Activated CD8-positive, alpha-beta T cell treated with anti-CD3 and anti-CD28 coated beads for 36 hours (primary cell): Measurements from ENCODE around the gene CDC16. TPM values are rescaled to one million over a fixed set of nuclear protein-coding genes. Genes with fewer than 3 reads are reported as not detected.
A peak's percentile ranks its signal among the peaks of the same experiment; 100 is the strongest.

Experiments used
- ATAC-seq: fragments of 200-7000 bp; cut with Tn5 transposase; one replicate; pipeline ENCODE4 v1.10.0; 2021; ENCODE audit warnings: mild to moderate bottlenecking, moderate library complexity
- CTCF ChIA-PET: fragments of 350-600 bp; sonication (Branson Sonifier 250); formaldehyde crosslinking; loops from one replicate; lab custom pipeline; 2021; ENCODE audit warnings: antibody characterized with exemption; lab: Charles Lee
- POLR2A ChIA-PET: fragments of 350-600 bp; sonication (Branson Sonifier 250); formaldehyde crosslinking; loops from one replicate; lab custom pipeline; 2021; ENCODE audit warnings: antibody characterized with exemption; lab: Charles Lee
- DNase-seq: peaks from one replicate; pipeline ENCODE4 v3.0.0-alpha.2; 2020
- H3K27ac Mint-ChIP-seq: one replicate; pipeline ENCODE4 v1.8.0; 2021; ENCODE audit warnings: mild to moderate bottlenecking, mixed read lengths
- H3K27me3 Mint-ChIP-seq: one replicate; pipeline ENCODE4 v1.8.0; 2021; ENCODE audit warnings: mixed read lengths
- H3K36me3 Mint-ChIP-seq: one replicate; pipeline ENCODE4 v1.8.0; 2021; ENCODE audit warnings: low read depth, mixed read lengths
- H3K4me1 Mint-ChIP-seq: one replicate; pipeline ENCODE4 v1.8.0; 2021; ENCODE audit warnings: low read depth, mixed read lengths
- H3K4me3 Mint-ChIP-seq: one replicate; pipeline ENCODE4 v1.8.0; 2021; ENCODE audit warnings: mild to moderate bottlenecking, moderate library complexity, mixed read lengths
- H3K9me3 Mint-ChIP-seq: one replicate; pipeline ENCODE4 v1.8.0; 2021; ENCODE audit warnings: mixed read lengths
- intact Hi-C: fragments of 100-400 bp; cut with micrococcal nuclease; formaldehyde crosslinking; loops from one replicate; pipeline ENCODE4 v1.10.0; 2022
- total RNA-seq, 2 experiments: library from RNA; stranded (reverse); gene quantifications; one replicate each; pipeline ENCODE4 v1.2.3, GENCODE V29; 2021
- TF ChIP-seq, protein P1 (sequence below): fragments of 200-600 bp; IDR thresholded peaks from one replicate; pipeline ENCODE4 v1.8.0; 2022; ENCODE audit warnings: antibody characterized with exemption, mild to moderate bottlenecking

CDC16 gene
- total RNA-seq, 2 experiments from 2014 or later: 72.5 to 76.0 TPM

GRCh38 chr13:114213980-114214379 is 20.7 kb upstream of the CDC16 start:
- Mint-ChIP-seq H3K9me3 (no peaks in the 10 kb centered on the region), H3K27me3 (no peaks in the 10 kb centered on the region), H3K36me3 (no peaks in the 10 kb centered on the region), H3K27ac (no peak overlapping the region), H3K4me1 (peaks cover 34% of the 10 kb centered on the region), H3K4me3 (no peak overlapping the region)
- DNase-seq (no peak), ATAC-seq (no peak)
- TF ChIP-seq, protein P1, sequence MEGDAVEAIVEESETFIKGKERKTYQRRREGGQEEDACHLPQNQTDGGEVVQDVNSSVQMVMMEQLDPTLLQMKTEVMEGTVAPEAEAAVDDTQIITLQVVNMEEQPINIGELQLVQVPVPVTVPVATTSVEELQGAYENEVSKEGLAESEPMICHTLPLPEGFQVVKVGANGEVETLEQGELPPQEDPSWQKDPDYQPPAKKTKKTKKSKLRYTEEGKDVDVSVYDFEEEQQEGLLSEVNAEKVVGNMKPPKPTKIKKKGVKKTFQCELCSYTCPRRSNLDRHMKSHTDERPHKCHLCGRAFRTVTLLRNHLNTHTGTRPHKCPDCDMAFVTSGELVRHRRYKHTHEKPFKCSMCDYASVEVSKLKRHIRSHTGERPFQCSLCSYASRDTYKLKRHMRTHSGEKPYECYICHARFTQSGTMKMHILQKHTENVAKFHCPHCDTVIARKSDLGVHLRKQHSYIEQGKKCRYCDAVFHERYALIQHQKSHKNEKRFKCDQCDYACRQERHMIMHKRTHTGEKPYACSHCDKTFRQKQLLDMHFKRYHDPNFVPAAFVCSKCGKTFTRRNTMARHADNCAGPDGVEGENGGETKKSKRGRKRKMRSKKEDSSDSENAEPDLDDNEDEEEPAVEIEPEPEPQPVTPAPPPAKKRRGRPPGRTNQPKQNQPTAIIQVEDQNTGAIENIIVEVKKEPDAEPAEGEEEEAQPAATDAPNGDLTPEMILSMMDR: no peak
- ChIA-PET CTCF (no interaction called here), POLR2A (interaction anchor here (0.6 to 0.7 kb wide), 2 partner anchors 24 to 83 kb away, joined by 3 read pairs; no protein-coding TSS in a partner anchor)
- intact Hi-C loops: no loop called here

- ChIA-PET CTCF (interaction anchor here (1.3 kb wide), 1 partner anchor 76 kb away, joined by 7 read pairs; no protein-coding TSS in a partner anchor), POLR2A (interaction anchor here (0.9 to 1.4 kb wide), 2 partner anchors 16 to 97 kb away, joined by 3 to 4 read pairs; no protein-coding TSS in a partner anchor)
- TF ChIP-seq, protein P1: no peak
- Mint-ChIP-seq H3K36me3 (no peaks in the 10 kb centered on the region), H3K9me3 (no peaks in the 10 kb centered on the region), H3K4me3 (no peak overlapping the region), H3K27me3 (no peaks in the 10 kb centered on the region), H3K27ac (peak overlapping the region; percentile 38), H3K4me1 (peaks cover 55% of the 10 kb centered on the region)
- ATAC-seq (no peak), DNase-seq (no peak)
- intact Hi-C loops: no loop called here
These were observed 15.3 kb upstream of the CDC16 start for GRCh38 chr13:114219392-114219791.

DNA sequence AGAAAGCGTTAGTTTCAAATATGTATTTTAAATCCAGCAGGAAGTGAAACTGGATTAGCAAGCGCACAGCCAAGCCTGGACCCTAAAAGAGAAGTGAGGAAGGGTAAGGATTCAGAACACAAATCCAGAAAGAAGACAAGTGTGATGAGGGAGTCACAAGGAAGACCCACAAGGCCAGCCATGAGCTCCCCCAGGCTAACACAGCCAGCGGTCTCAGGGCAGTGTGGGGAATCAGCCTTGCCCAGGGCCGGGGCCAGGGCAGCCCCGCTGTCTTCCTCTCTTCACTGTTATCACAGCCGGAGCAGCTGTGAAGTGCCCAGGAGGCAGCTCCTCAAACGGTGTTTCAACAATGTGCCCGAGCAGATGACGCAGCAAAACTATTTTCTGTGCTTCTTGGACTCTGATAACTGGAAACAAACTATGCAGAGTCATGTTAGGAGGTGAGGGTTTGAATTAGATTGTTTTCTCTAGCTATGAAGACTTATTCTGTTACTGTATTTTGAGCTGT is 12.2 kb upstream of the CDC16 start:
- peaks cover 75% of the 10 kb centered on the region for H3K4me1 Mint-ChIP-seq
- TF ChIP-seq, protein P1: no peak
- H3K27me3 Mint-ChIP-seq: no peaks in the 10 kb centered on the region
- DNase-seq: no peak
- CTCF ChIA-PET: interaction anchor here (0.7 to 1.4 kb wide), 5 partner anchors 51 to 177 kb away, joined by 3 to 8 read pairs (median 3); no protein-coding TSS in a partner anchor
- POLR2A ChIA-PET: interaction anchor here (1.0 to 1.3 kb wide), 2 partner anchors 42 to 74 kb away, joined by 3 read pairs; no protein-coding TSS in a partner anchor
- ATAC-seq: no peak
- H3K9me3 Mint-ChIP-seq: no peaks in the 10 kb centered on the region
- H3K4me3 Mint-ChIP-seq: no peak overlapping the region
- intact Hi-C loops: no loop called here
- no peaks in the 10 kb centered on the region for H3K36me3 Mint-ChIP-seq
- H3K27ac Mint-ChIP-seq: peak overlapping the region; percentile 35

- Mint-ChIP-seq H3K9me3 (no peaks in the 10 kb centered on the region), H3K4me1 (peaks cover 60% of the 10 kb centered on the region), H3K4me3 (no peak overlapping the region), H3K27ac (no peak overlapping the region), H3K27me3 (no peaks in the 10 kb centered on the region), H3K36me3 (no peaks in the 10 kb centered on the region)
- ChIA-PET POLR2A (interaction anchor here (0.9 to 1.0 kb wide), 4 partner anchors 81 to 185 kb away, joined by 3 to 5 read pairs (median 3); no protein-coding TSS in a partner anchor), CTCF (no interaction called here)
- no peak for ATAC-seq
- DNase-seq: no peak
- intact Hi-C loops: no loop called here
- TF ChIP-seq, protein P1: no peak
These were observed 10.5 kb upstream of the CDC16 start for GRCh38 chr13:114224201-114224600.

DNA sequence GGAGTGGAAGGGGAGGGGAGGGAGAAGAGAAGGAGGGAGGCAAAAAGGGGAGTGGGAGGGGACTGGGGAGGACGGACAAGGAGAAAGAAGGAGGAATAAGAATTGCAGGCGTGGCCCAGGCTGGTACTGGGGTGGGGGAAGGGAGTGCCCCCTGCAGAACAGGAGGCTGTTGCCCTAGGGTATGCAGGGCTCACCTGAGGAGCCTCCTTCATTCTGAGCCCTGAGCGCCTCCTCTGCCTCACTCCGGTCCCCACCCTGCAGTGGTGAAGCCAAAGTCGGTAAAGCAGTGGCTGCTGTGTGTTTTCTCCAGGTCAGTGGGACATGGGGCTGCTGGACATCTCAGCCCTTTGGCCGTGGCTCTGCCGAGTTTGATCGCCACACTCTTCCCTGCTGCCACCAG is 9.1 kb upstream of the CDC16 start:
- H3K4me1 Mint-ChIP-seq: peaks cover 54% of the 10 kb centered on the region
- H3K27me3 Mint-ChIP-seq: no peaks in the 10 kb centered on the region
- peak; percentile 23 for DNase-seq
- TF ChIP-seq, protein P1: no peak
- POLR2A ChIA-PET: no interaction called here
- peak; percentile 29 for ATAC-seq
- no peaks in the 10 kb centered on the region for H3K9me3 Mint-ChIP-seq
- CTCF ChIA-PET: interaction anchor here (0.7 to 1.9 kb wide), 26 partner anchors 11 to 409 kb away, joined by 3 to 20 read pairs (median 4); no protein-coding TSS in a partner anchor
- H3K4me3 Mint-ChIP-seq: no peak overlapping the region
- no peak overlapping the region for H3K27ac Mint-ChIP-seq
- H3K36me3 Mint-ChIP-seq: no peaks in the 10 kb centered on the region
- intact Hi-C loops: loop anchor here (2.0 to 5.0 kb wide), 5 partner anchors 83 to 408 kb away; no protein-coding TSS in a partner anchor
